NB4 (cell line): Measurements from ENCODE around the gene MYO7B.

Experiments
- DNase-seq: peaks from one replicate; pipeline ENCODE4 v3.0.0; 2010; ENCODE audit warnings: low read depth
- H3K4me3 ChIP-seq: one replicate; pipeline ENCODE4 v1.5.1; 2011; ENCODE audit warnings: mild to moderate bottlenecking, low read depth, low read length, moderate library complexity
- MYC ChIP-seq: IDR thresholded peaks from 2 replicates; pipeline ENCODE4 v1.6.1; 2011; ENCODE audit warnings: low read depth, low read length
- POLR2A ChIP-seq: IDR thresholded peaks from 2 replicates; pipeline ENCODE4 v1.6.1; 2011; ENCODE audit warnings: mild to moderate bottlenecking; ENCODE audit not compliant: insufficient read length; ENCODE audit errors: extremely low read depth
- TF ChIP-seq, protein P1 (sequence below): IDR thresholded peaks from one replicate; pipeline ENCODE4 v1.5.1; 2012; ENCODE audit warnings: low read depth, low read length
- TF ChIP-seq, protein P2 (sequence below): IDR thresholded peaks from 2 replicates; pipeline ENCODE4 v1.6.1; 2011; ENCODE audit warnings: low read depth, low read length

MYO7B gene

DNA sequence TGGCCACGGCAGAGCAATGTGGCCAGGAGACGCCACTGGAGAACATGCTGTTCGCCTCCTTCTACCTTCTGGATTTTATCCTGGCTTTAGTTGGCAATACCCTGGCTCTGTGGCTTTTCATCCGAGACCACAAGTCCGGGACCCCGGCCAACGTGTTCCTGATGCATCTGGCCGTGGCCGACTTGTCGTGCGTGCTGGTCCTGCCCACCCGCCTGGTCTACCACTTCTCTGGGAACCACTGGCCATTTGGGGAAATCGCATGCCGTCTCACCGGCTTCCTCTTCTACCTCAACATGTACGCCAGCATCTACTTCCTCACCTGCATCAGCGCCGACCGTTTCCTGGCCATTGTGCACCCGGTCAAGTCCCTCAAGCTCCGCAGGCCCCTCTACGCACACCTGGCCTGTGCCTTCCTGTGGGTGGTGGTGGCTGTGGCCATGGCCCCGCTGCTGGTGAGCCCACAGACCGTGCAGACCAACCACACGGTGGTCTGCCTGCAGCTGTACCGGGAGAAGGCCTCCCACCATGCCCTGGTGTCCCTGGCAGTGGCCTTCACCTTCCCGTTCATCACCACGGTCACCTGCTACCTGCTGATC is 115.4 kb downstream of the MYO7B start:
- TF ChIP-seq MYC, result no peak
- TF ChIP-seq, protein P1, sequence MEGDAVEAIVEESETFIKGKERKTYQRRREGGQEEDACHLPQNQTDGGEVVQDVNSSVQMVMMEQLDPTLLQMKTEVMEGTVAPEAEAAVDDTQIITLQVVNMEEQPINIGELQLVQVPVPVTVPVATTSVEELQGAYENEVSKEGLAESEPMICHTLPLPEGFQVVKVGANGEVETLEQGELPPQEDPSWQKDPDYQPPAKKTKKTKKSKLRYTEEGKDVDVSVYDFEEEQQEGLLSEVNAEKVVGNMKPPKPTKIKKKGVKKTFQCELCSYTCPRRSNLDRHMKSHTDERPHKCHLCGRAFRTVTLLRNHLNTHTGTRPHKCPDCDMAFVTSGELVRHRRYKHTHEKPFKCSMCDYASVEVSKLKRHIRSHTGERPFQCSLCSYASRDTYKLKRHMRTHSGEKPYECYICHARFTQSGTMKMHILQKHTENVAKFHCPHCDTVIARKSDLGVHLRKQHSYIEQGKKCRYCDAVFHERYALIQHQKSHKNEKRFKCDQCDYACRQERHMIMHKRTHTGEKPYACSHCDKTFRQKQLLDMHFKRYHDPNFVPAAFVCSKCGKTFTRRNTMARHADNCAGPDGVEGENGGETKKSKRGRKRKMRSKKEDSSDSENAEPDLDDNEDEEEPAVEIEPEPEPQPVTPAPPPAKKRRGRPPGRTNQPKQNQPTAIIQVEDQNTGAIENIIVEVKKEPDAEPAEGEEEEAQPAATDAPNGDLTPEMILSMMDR, result no peak
- no peak for TF ChIP-seq POLR2A
- TF ChIP-seq, protein P2, sequence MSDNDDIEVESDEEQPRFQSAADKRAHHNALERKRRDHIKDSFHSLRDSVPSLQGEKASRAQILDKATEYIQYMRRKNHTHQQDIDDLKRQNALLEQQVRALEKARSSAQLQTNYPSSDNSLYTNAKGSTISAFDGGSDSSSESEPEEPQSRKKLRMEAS, result no peak
- no peak overlapping the region for H3K4me3 ChIP-seq
- no peak for DNase-seq

DNA sequence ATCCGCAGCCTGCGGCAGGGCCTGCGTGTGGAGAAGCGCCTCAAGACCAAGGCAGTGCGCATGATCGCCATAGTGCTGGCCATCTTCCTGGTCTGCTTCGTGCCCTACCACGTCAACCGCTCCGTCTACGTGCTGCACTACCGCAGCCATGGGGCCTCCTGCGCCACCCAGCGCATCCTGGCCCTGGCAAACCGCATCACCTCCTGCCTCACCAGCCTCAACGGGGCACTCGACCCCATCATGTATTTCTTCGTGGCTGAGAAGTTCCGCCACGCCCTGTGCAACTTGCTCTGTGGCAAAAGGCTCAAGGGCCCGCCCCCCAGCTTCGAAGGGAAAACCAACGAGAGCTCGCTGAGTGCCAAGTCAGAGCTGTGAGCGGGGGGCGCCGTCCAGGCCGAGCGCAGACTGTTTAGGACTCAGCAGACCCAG is 115.9 kb downstream of the MYO7B start:
- H3K4me3 ChIP-seq, result no peak overlapping the region
- no peak for DNase-seq
- TF ChIP-seq MYC (no peak), POLR2A (no peak)
- TF ChIP-seq, protein P2, result no peak
- TF ChIP-seq, protein P1, result no peak

DNA sequence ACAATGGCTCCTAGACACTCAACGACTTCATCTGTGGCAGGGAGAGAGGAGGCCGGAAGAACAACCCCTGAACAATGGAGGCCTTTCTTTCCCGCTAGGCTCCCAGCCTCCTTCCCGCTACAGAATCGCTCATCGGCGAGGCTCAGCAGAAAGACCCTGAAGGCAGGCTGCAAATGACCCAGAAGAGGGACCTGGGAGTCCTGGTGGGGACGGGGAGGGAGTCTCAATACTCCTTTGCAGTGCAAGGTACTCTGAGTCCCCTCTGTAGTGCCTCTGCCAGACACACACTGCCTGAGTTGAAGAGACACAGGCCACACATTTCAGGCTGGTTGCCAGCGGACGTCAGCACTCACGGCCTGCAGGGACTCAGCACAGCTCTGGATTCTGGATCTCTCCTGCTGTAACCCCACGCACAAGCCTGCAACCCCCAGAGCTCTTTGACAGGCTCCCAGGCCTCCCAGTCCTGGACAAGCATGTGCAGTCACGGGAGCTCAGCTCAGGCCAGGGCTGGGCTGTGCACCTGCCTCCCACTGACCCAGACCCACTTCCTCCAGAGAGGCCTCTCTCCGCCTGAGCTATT is 116.6 kb downstream of the MYO7B start:
- no peak overlapping the region for H3K4me3 ChIP-seq
- TF ChIP-seq, protein P1, result no peak
- TF ChIP-seq MYC (no peak), POLR2A (no peak)
- TF ChIP-seq, protein P2, result no peak
- DNase-seq, result no peak

DNA sequence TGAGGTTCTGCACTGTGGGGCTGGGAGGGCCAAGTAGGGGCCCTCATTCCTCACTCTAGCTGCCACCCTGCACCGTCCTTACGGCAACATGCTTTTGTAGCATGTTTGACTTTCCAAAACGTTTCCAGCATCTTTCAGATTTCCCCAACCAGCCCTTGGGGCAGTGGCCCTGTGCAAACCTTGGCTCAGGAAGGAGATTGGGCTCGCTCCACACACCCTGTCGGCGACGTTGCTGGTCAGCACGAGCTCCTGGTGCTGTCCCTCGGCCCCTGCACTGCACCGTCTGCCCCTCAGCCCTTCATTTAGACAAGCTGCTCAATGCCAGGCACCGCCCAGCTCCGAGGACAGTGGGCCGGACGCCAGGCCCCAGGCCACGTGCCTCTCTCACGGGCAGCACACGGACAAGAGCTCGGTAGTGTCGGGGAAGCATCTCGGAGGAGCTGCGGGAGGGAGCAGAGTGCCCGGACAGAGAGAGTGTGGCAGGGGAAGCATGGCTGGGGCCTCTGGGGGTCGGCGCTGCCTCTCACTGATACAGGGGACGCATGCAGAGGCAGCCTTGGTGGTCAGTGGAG is 117.4 kb downstream of the MYO7B start:
- TF ChIP-seq, protein P1, result no peak
- TF ChIP-seq MYC (no peak), POLR2A (no peak)
- TF ChIP-seq, protein P2, result no peak
- no peak overlapping the region for H3K4me3 ChIP-seq
- DNase-seq, result no peak

- no peak overlapping the region for H3K4me3 ChIP-seq
- TF ChIP-seq, protein P1, result no peak
- TF ChIP-seq MYC (no peak), POLR2A (no peak)
- TF ChIP-seq, protein P2, result no peak
- no peak for DNase-seq
These were observed 118.1 kb downstream of the MYO7B start for GRCh38 chr2:127653421-127654083.
